ENCODE data around the gene SLC22A4. TPM values are rescaled to one million over a fixed set of nuclear protein-coding genes. Genes with fewer than 3 reads are reported as not detected.

The SLC22A4 gene
- total and polyA plus RNA-seq, 4 donors = 0.25 to 42.2 (median 0.47) TPM

- TF ChIP-seq REST (IDR thresholded peaks at IDR 0.05) = no peak
Observed at GRCh38 chr5:132251220-132251725, 42.9 kb upstream of the SLC22A4 start (continued).

GRCh38 chr5:132253008-132253441 is 41.2 kb upstream of the SLC22A4 start:
- H3K4me1 ChIP-seq (ENCODE audit: control insufficient read depth in 4 of 4, insufficient read depth in 4 of 4, low read length in 3 of 4) = peaks cover 0 to 4% (median 1%) of the 10 kb centered on the region in 4 donors
- 70% methylated on average over 4 of the region's 4 CpGs for WGBS
- DNase-seq (ENCODE audit: low spot score) = no peak
- no peaks in the 10 kb centered on the region for H3K36me3 ChIP-seq (ENCODE audit: control insufficient read depth in 4 of 4, insufficient read depth in 3 of 4, low read depth in 1 of 4, low read length in 3 of 4)
- H3K27ac ChIP-seq (ENCODE audit: low read depth in 1 of 2, low read length in 2 of 2) = no peak overlapping the region
- H3K9me3 ChIP-seq (ENCODE audit: control insufficient read depth in 4 of 4, low read length in 3 of 4) = no peaks in the 10 kb centered on the region
- H3K9ac ChIP-seq (ENCODE audit: low read depth in 1 of 2, low read length in 2 of 2) = no peak overlapping the region
- no peak overlapping the region for H3K4me3 ChIP-seq (ENCODE audit: low read depth in 1 of 3, low read length in 3 of 3)
- TF ChIP-seq RXRA (IDR thresholded peaks at IDR 0.05) = no peak
- no peak for TF ChIP-seq HNF4G (IDR thresholded peaks at IDR 0.05)
- TF ChIP-seq HNF4A (conservative IDR thresholded peaks at IDR 0.05) = no peak
- TF ChIP-seq FOXA2 (IDR thresholded peaks at IDR 0.05) = no peak
- TF ChIP-seq, protein P1, sequence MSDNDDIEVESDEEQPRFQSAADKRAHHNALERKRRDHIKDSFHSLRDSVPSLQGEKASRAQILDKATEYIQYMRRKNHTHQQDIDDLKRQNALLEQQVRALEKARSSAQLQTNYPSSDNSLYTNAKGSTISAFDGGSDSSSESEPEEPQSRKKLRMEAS (IDR thresholded peaks at IDR 0.05) = no peak
- TF ChIP-seq FOXA1 (IDR thresholded peaks at IDR 0.05) = no peak
- no peak for TF ChIP-seq NR2F2 (IDR thresholded peaks at IDR 0.05)
- TF ChIP-seq TAF1 (conservative IDR thresholded peaks at IDR 0.05) = no peak
- no peak for TF ChIP-seq GABPA (IDR thresholded peaks at IDR 0.05 in 1 of 2, conservative IDR thresholded peaks at IDR 0.05 in 1 of 2)
- TF ChIP-seq SP1 (IDR thresholded peaks at IDR 0.05) = no peak
- no peak for TF ChIP-seq JUND (IDR thresholded peaks at IDR 0.05)
- TF ChIP-seq, protein P2, sequence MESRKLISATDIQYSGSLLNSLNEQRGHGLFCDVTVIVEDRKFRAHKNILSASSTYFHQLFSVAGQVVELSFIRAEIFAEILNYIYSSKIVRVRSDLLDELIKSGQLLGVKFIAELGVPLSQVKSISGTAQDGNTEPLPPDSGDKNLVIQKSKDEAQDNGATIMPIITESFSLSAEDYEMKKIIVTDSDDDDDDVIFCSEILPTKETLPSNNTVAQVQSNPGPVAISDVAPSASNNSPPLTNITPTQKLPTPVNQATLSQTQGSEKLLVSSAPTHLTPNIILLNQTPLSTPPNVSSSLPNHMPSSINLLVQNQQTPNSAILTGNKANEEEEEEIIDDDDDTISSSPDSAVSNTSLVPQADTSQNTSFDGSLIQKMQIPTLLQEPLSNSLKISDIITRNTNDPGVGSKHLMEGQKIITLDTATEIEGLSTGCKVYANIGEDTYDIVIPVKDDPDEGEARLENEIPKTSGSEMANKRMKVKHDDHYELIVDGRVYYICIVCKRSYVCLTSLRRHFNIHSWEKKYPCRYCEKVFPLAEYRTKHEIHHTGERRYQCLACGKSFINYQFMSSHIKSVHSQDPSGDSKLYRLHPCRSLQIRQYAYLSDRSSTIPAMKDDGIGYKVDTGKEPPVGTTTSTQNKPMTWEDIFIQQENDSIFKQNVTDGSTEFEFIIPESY (IDR thresholded peaks at IDR 0.05) = no peak
- no peak for TF ChIP-seq REST (IDR thresholded peaks at IDR 0.05)
- no peak for TF ChIP-seq YY1 (IDR thresholded peaks at IDR 0.05)
- TF ChIP-seq RAD21 (IDR thresholded peaks at IDR 0.05) = no peak
- no peak for TF ChIP-seq EGR1 (IDR thresholded peaks at IDR 0.05; ENCODE audit: low read depth in 2 of 2)
- TF ChIP-seq, protein P3, sequence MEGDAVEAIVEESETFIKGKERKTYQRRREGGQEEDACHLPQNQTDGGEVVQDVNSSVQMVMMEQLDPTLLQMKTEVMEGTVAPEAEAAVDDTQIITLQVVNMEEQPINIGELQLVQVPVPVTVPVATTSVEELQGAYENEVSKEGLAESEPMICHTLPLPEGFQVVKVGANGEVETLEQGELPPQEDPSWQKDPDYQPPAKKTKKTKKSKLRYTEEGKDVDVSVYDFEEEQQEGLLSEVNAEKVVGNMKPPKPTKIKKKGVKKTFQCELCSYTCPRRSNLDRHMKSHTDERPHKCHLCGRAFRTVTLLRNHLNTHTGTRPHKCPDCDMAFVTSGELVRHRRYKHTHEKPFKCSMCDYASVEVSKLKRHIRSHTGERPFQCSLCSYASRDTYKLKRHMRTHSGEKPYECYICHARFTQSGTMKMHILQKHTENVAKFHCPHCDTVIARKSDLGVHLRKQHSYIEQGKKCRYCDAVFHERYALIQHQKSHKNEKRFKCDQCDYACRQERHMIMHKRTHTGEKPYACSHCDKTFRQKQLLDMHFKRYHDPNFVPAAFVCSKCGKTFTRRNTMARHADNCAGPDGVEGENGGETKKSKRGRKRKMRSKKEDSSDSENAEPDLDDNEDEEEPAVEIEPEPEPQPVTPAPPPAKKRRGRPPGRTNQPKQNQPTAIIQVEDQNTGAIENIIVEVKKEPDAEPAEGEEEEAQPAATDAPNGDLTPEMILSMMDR (IDR thresholded peaks at IDR 0.05; ENCODE audit: low read depth, low read length, missing input control) = no peak
- no peaks in the 10 kb centered on the region for H3K27me3 ChIP-seq (ENCODE audit: control insufficient read depth in 4 of 4, insufficient read depth in 4 of 4, low read length in 3 of 4)
